ENCODE data around the gene NAGLU. TPM values are rescaled to one million over a fixed set of nuclear protein-coding genes. Genes with fewer than 3 reads are reported as not detected.

Gene NAGLU
- total RNA-seq, 2 donors from 2014 or later = 13.1 to 16.9 TPM

GRCh38 chr17:42565523-42566214 lies 29.6 kb downstream of the NAGLU start:
- DNase-seq (ENCODE audit: low spot score in 2 of 2) = no peak
- Mint-ChIP-seq H3K27ac (peak overlapping the region; percentile 94 to 98), H3K36me3 (peaks cover 38 to 40% of the 10 kb centered on the region in 2 donors), H3K9me3 (no peaks in the 10 kb centered on the region)
- ATAC-seq = no peak

DNA sequence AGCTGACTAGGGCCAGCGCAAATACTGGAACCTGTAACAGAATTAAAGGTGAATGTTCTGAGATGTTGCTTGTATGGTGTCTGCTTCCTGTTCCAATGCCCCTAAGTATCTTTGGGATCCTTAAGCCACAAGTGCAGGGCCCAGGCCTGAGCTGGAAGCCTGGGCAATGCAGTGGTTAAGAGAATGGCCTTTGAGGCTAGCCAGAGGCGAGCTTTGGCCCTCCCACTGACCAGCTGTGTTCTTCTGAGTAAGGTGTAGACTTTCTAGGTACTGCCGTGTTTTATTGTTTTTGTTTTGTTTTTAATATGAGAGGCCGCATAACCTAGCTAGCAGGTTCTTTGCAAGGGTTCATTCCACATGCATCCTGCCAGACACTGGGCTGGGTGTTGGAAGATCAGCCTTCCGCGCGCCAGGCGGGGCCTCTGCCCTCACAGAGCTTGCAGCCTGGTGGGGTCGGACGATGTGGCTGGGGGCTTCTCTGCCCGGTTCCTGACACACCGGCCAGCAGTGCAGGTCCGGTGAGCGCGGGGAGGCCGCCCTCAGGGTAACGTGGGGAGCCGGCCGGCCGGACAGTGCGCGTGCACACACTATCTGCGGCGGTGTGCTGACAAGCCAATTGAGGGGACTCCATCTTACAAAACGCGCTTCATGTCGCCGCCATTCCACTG lies 30.3 kb downstream of the NAGLU start:
- Mint-ChIP-seq H3K36me3 (peaks cover 38 to 40% of the 10 kb centered on the region in 2 donors), H3K27ac (peak overlapping the region; percentile 94 to 98), H3K9me3 (no peaks in the 10 kb centered on the region)
- DNase-seq (ENCODE audit: low spot score in 2 of 2) = no peak
- ATAC-seq = no peak

DNA sequence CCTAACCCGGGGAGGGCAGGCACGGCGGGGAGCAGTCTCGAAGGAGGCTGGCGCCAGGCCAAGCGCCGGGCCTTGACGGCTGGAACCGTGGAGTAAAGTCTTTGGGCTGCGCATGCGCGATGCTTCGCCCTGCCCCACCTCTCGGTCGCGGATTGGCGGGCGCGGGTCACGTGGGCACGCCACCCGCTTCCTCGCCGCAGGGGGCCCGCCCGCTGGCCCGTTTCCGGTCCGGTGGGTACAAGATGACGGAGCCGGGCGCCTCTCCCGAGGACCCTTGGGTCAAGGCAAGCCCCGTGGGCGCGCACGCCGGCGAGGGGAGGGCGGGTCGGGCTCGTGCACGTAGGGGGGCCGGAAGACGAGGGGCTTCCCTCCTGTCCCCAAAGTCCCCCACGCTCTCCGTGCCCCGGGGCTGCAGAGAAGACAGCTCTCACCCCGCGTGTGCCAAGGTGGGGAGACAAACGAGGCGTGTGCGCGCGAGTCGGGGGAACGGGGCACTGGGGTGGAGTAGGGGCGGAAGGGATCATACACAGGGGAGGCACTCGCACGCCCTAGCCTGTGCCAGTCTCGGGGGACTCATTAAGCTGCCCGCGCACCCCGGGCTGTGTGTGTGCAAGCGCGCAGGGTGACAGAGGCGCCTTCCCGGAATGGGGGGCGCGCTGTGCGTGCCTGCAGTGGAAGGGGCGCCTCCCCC lies 31.0 kb downstream of the NAGLU start, which contains the start of gene MLX:
TSS of gene MLX (plus strand) at position 218 of the 691 bp plus-strand sequence. CDS start at position 243, 25 bp downstream.
- Mint-ChIP-seq H3K9me3 (no peaks in the 10 kb centered on the region), H3K27ac (peak within 1 kb of the TSS; percentile 94 to 98), H3K36me3 (peaks cover 35 to 38% of the 10 kb centered on the region in 2 donors)
- peak; percentile 77 to 82 for ATAC-seq
- DNase-seq (ENCODE audit: low spot score in 2 of 2) = peak; percentile 94

- DNase-seq (ENCODE audit: low spot score in 2 of 2) = no peak
- Mint-ChIP-seq H3K36me3 (peaks cover 31 to 34% of the 10 kb centered on the region in 2 donors), H3K27ac (peak overlapping the region; percentile 50 to 94), H3K9me3 (no peaks in the 10 kb centered on the region)
- ATAC-seq = no peak
These were observed 32.5 kb downstream of the NAGLU start for GRCh38 chr17:42568341-42569111.

DNA sequence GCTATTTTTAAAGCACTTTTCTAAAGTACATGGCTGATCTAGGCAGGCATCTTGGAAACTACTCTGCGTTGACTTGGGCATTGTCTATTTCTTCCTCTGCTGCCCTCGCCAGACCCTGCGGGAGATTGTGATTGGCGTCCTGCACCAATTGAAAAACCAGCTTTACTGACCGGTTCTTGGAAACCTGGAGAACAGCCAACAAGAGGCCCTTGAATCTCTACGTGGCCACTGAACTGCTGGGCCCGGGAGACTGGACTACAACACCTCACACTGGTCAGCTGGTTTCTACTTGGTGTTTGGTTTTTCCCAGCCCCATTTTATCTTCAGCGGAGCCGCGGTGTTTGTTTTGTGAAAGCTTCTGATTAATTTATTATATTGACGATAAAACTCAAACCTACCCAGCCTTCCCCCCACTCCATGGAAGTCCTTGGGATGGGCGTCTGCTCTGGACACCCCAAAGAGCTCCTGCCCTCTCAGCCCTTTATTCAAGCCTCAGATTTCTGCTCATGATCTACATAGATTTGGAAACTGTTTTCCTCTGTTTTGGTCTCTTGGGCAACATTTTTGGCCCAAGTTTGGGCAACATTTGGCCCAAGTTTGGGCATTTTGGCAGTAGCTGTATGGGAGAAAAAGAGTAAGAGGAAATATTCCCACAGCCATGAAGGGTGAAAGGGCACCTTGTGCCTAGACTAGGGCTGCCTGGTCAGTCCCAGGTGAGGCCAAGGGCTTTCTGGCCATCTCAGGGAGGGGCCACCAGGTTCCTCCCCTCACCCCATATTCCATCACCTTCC lies 35.6 kb downstream of the NAGLU start:
- DNase-seq (ENCODE audit: low spot score in 2 of 2) (peak in 1 of 2 donors; percentile 43), ATAC-seq (no peak)
- Mint-ChIP-seq H3K9me3 (no peaks in the 10 kb centered on the region), H3K36me3 (peaks cover 41 to 45% of the 10 kb centered on the region in 2 donors), H3K27ac (peak overlapping the region; percentile 28 to 69)

GRCh38 chr17:42573095-42573494 lies 37.1 kb downstream of the NAGLU start:
- DNase-seq (ENCODE audit: low spot score in 2 of 2) (no peak), ATAC-seq (no peak)
- peaks cover 49 to 50% of the 10 kb centered on the region in 2 donors for H3K36me3 Mint-ChIP-seq
- no peaks in the 10 kb centered on the region for H3K9me3 Mint-ChIP-seq
- H3K27ac Mint-ChIP-seq = peak overlapping the region; percentile 64 to 87

DNA sequence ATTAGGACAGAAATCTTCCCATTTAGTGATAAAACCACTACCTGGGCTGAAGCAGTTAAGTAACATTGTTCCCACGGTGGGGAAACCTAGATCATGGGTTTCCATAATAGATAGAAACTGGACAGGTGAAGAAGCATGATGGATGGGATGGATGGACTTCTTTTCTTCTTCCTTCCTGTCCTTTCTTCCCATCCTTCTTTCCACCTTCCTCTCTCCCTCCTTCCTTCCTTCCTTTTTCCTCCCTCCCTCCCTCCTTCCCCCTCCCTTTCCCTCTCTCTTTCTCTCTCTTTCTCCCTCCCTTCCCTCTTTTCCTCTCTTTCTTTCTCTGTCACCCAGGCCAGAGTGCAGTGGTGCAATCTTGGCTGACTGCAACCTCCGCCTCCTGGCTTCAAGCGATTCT lies 38.4 kb downstream of the NAGLU start:
- DNase-seq (ENCODE audit: low spot score in 2 of 2) (no peak), ATAC-seq (no peak)
- H3K36me3 Mint-ChIP-seq = peaks cover 41 to 51% of the 10 kb centered on the region in 2 donors
- H3K9me3 Mint-ChIP-seq = no peaks in the 10 kb centered on the region
- H3K27ac Mint-ChIP-seq = peak overlapping the region in 1 of 2 donors; percentile 58

DNA sequence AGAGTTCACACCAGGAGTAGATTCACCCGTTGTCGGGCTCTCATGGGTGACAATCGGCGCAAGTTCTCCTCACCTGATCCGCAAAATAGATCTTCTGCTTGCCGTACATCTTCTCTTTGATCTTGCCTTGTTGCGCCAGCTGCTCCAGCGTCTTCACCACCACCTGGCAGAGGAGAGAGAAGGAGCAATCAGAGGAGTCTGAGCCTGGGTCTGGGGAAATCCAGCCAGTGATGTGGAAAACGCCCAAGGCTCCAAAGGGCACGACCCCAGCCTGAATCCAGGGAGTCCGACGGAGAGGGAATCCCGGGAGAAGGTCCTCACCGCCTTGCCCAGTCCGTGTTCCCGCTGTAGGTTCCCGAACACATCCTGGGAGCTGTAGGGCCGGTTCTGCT lies 41.1 kb downstream of the NAGLU start:
- DNase-seq (ENCODE audit: low spot score in 2 of 2) (no peak), ATAC-seq (peak; percentile 13 to 18)

GRCh38 chr17:42577532-42578281 lies 41.7 kb downstream of the NAGLU start, which contains the start of gene PSMC3IP:
PSMC3IP (minus strand) TSS chr17:42577729; CDS start chr17:42577686, 43 bp downstream.
- H3K27ac Mint-ChIP-seq = peak within 1 kb of the TSS; percentile 86 to 100
- H3K36me3 Mint-ChIP-seq = peaks cover 38 to 44% of the 10 kb centered on the region in 2 donors
- H3K9me3 Mint-ChIP-seq = no peaks in the 10 kb centered on the region
- peak; percentile 94 to 95 for ATAC-seq
- peak; percentile 95 for DNase-seq (ENCODE audit: low spot score in 2 of 2)

More for the DNA sequence above, 41.1 kb downstream of the NAGLU start:
- Mint-ChIP-seq H3K36me3 (peaks cover 41 to 45% of the 10 kb centered on the region in 2 donors), H3K9me3 (no peaks in the 10 kb centered on the region), H3K27ac (peak overlapping the region; percentile 86 to 100)

DNA sequence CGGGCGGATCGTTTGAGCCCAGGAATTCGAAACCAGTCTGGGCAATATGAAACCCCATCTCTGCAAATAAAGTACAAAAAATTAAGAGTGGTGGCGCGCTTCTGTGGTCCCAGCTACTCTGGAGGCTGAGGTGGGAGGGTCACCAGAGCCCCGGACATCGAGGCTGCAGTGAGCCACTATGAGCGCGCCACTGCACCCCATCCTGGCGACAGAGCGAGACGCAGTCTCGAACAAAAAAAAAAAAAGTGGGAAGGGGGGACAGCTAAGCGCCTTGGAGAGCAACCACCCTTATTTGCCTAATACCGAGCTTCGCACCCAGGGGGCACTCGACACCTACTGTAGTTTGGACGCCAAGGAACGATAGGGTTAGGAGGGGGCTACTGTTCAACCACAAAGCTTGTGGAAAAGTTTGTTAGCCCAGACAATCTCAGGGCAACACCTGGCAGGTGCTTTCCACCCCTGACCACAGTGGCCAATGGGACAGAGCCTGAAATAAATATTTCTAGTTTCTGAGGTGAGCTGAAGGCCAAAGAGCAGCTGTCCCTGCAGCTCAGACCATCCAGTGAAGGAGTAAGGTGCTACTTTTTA lies 42.3 kb downstream of the NAGLU start:
- H3K27ac Mint-ChIP-seq = peak overlapping the region; percentile 86 to 100
- ATAC-seq = peak; percentile 47 to 53
- DNase-seq (ENCODE audit: low spot score in 2 of 2) = peak; percentile 75 to 78
- H3K9me3 Mint-ChIP-seq = no peaks in the 10 kb centered on the region
- H3K36me3 Mint-ChIP-seq = peaks cover 32 to 37% of the 10 kb centered on the region in 2 donors

- H3K9me3 Mint-ChIP-seq = no peaks in the 10 kb centered on the region
- peaks cover 28 to 30% of the 10 kb centered on the region in 2 donors for H3K36me3 Mint-ChIP-seq
- DNase-seq (ENCODE audit: low spot score in 2 of 2) (peak in 1 of 2 donors; percentile 30), ATAC-seq (no peak)
- peak overlapping the region in 1 of 2 donors; percentile 18 for H3K27ac Mint-ChIP-seq
These were observed 43.9 kb downstream of the NAGLU start for GRCh38 chr17:42579794-42580551.

DNA sequence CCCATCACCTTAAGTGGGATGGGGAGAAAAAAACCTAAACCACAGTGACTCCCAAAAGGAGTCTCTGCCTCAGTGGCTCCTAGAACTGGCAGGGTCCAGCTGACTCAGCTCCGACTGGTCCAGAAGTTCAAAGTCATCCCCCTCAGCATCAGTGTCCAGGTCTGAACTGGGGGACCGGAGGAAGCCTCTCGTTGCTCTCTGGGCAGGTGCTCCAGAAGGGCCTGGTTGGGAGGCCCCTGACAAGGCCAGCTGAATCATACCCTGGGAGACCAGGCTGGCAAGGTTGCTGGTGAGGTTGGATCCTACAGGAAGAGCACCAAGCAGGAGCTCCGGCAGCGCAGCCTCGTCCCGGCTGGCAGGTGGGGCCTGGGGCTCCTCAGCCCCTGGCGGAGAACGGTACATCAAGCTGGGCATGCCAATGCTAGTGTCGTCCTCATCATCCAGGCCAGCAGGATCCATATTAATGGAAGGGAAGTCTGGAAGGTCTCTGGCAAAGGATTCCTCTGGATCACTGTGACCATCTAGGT lies 45.8 kb downstream of the NAGLU start:
- ATAC-seq (no peak), DNase-seq (ENCODE audit: low spot score in 2 of 2) (peak in 1 of 2 donors; percentile 25)
- H3K36me3 Mint-ChIP-seq = peaks cover 13% of the 10 kb centered on the region in 2 donors
- peak overlapping the region in 1 of 2 donors; percentile 61 for H3K27ac Mint-ChIP-seq
- no peaks in the 10 kb centered on the region for H3K9me3 Mint-ChIP-seq

- H3K36me3 Mint-ChIP-seq = no peaks in the 10 kb centered on the region
- DNase-seq (ENCODE audit: low spot score in 2 of 2) (no peak), ATAC-seq (no peak)
- no peaks in the 10 kb centered on the region for H3K9me3 Mint-ChIP-seq
- H3K27ac Mint-ChIP-seq = peak overlapping the region; percentile 35 to 75
These were observed 48.8 kb downstream of the NAGLU start for GRCh38 chr17:42584880-42585279.

DNA sequence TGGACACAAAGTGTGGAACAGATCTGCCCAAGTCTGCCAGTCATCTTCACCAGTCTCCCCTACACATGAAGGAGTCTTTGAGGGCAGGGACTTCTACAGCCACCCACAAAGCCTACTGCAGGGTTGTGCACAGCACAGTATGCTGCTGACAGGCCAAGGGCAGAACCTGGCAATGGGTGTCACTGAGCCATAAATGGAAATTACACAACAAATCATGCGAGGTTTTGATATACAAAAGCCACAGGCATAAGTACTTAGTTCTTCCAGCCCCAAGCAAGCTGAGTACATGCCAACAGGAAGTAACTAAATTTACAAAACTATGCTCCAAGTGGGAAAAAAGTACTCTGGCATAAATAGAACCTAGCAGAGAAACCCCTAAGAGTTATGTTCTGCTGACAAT lies 49.3 kb downstream of the NAGLU start:
- H3K9me3 Mint-ChIP-seq = no peaks in the 10 kb centered on the region
- no peak for DNase-seq (ENCODE audit: low spot score in 2 of 2)
- ATAC-seq = no peak
- no peaks in the 10 kb centered on the region for H3K36me3 Mint-ChIP-seq
- H3K27ac Mint-ChIP-seq = peak overlapping the region; percentile 35 to 75

Measured in activated naive CD4-positive, alpha-beta T cell treated with anti-CD3 and anti-CD28 coated beads, Interleukin-2, amount 50 U/mL, for 72 hours (primary cell).